HUES64 (cell line): ENCODE measurements around the gene IL1RAPL1.

Experiments used
- H3K27ac ChIP-seq: 2 replicates; pipeline ENCODE4 v1.7.0; 2013; ENCODE audit warnings: low read depth, low read length, inconsistent platforms
- H3K27me3 ChIP-seq: 2 replicates; pipeline ENCODE4 v1.6.1; 2013; ENCODE audit warnings: mild to moderate bottlenecking, low read length; ENCODE audit not compliant: insufficient read depth
- H3K36me3 ChIP-seq: 2 replicates; pipeline ENCODE4 v1.6.1; 2013; ENCODE audit warnings: mild to moderate bottlenecking, low read length; ENCODE audit not compliant: insufficient read depth
- H3K4me1 ChIP-seq: 2 replicates; pipeline ENCODE4 v1.6.1; 2013; ENCODE audit warnings: mild to moderate bottlenecking, low read length, moderate library complexity; ENCODE audit not compliant: insufficient read depth
- H3K4me3 ChIP-seq: 2 replicates; pipeline ENCODE4 v1.5.1; 2013; ENCODE audit warnings: mild to moderate bottlenecking, low read length, moderate library complexity
- H3K9ac ChIP-seq: 2 replicates; pipeline ENCODE4 v1.6.1; 2013; ENCODE audit warnings: mild to moderate bottlenecking, low read depth, low read length
- H3K9me3 ChIP-seq: 2 replicates; pipeline ENCODE4 v1.6.1; 2013; ENCODE audit warnings: low read depth, low read length; ENCODE audit not compliant: insufficient read depth
- WGBS: fragments of 150-250, 120-280 bp; methylation state at CpG from one replicate; pipeline ENCODE4 v1.1.7; 2013; ENCODE audit warnings: missing lambda C conversion rate; 5-methylcytosine and 5-hydroxymethylcytosine counted together

IL1RAPL1 gene

DNA sequence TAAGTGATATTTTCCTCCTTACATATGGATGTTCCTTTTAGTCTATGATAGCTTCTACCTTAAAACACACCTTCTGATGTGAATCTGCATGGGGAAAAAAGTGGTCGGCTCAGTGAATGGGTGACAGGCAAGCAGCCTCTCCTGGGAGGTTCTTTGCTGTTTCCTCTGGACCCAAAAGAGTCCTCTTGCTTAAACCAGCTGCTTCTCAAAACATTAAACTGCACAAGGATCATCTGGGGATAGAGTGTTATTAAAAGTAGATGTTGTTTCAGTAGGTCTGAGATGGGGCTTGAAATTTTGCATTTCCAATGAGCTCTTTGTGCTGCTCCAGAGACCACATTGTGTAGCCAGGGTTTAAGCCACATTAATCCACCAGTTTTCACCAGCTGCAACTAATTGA is 452.9 kb downstream of the IL1RAPL1 start:
- H3K27me3 ChIP-seq: no peaks in the 10 kb centered on the region
- no peak overlapping the region for H3K9ac ChIP-seq
- no peak overlapping the region for H3K27ac ChIP-seq
- no CpG with 5 or more reads among the region's 1 CpG for WGBS
- H3K36me3 ChIP-seq: no peaks in the 10 kb centered on the region
- no peaks in the 10 kb centered on the region for H3K9me3 ChIP-seq
- no peak overlapping the region for H3K4me3 ChIP-seq
- no peaks in the 10 kb centered on the region for H3K4me1 ChIP-seq

DNA sequence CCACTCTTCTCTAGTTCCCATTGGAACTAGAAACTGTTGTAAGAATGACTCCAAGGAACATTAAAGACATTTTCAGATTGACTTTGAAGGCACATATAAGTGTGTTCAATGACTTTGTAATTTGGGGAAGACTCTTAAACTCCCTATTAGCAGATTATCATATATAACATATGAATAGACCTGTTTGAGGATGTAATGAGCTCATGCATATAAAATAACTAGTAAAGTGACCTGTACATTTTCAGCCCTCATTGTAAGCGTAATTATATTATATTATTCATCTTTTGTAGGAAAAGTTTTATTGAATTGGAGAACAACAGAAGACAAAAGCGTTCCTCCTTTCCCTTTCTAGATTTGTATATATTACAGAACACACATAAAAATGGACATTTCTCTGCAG is 455.1 kb downstream of the IL1RAPL1 start:
- no peak overlapping the region for H3K27ac ChIP-seq

DNA sequence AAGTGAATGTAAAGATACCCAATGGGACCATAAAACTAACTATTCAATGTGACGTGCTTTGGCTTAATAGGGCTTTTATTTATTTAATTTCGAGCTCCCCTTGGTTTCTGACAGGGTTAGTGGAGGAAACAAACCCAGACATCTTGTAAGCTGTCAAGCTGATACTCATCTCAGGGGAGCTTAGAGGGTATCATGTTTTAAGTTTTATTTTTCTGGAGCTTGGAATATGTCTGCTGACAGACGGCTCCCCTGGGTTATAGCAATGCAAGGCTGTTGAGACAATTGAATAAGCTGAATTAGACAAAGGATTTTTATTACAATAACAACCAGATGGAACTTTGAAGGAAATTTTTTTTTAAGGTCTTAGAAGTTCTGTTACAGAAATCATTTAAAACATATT is 456.5 kb downstream of the IL1RAPL1 start:
- Histone ChIP-seq H3K9ac (no peak overlapping the region), H3K9me3 (no peaks in the 10 kb centered on the region), H3K4me3 (no peak overlapping the region), H3K4me1 (no peaks in the 10 kb centered on the region), H3K27me3 (no peaks in the 10 kb centered on the region), H3K27ac (no peak overlapping the region), H3K36me3 (no peaks in the 10 kb centered on the region)
- WGBS: 91% methylated on average over 3 of the region's 3 CpGs

More for the DNA sequence above, 455.1 kb downstream of the IL1RAPL1 start:
- H3K9me3 ChIP-seq: no peaks in the 10 kb centered on the region
- no CpG with 5 or more reads among the region's 2 CpGs for WGBS
- H3K36me3 ChIP-seq: no peaks in the 10 kb centered on the region
- H3K9ac ChIP-seq: no peak overlapping the region
- no peak overlapping the region for H3K4me3 ChIP-seq
- H3K4me1 ChIP-seq: no peaks in the 10 kb centered on the region
- H3K27me3 ChIP-seq: no peaks in the 10 kb centered on the region

DNA sequence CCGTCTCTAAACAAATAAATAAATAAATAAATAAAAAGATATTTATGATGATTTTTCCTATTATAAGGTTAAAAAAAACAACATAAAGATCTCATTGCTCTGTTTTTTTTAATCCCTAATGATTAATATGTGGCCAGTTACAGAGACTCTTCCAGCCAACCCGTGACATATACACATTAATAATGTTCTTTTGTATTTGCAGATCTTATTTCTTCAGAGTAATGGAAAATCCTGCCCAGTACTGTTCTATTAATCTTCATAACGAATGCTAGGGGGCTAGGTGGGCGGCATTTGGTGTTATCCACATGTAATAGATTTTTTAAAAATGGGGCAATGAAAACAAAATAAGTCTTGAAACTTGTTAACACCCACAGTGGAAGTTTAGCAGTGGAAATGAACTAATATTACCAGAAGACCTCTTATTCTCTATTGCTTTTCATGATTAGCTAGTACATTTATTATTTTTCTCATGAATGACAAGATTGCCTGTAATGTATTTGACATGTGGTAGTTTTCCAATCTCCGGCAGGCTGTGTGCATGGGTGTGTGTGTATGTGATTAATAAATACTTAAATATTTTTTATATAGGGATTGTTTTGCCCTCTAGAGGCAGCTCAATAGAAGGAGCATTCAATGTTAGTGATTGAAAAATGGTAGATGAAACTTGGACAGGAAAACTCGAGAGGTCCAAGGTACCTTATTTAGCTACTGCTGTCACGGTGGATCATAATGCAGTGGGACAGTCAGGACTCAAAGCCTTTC is 457.4 kb downstream of the IL1RAPL1 start:
- no peaks in the 10 kb centered on the region for H3K36me3 ChIP-seq
- H3K9me3 ChIP-seq: no peaks in the 10 kb centered on the region
- WGBS: 98% methylated on average over 5 of the region's 7 CpGs
- H3K9ac ChIP-seq: no peak overlapping the region
- no peaks in the 10 kb centered on the region for H3K27me3 ChIP-seq
- no peaks in the 10 kb centered on the region for H3K4me1 ChIP-seq
- H3K27ac ChIP-seq: no peak overlapping the region
- no peak overlapping the region for H3K4me3 ChIP-seq

DNA sequence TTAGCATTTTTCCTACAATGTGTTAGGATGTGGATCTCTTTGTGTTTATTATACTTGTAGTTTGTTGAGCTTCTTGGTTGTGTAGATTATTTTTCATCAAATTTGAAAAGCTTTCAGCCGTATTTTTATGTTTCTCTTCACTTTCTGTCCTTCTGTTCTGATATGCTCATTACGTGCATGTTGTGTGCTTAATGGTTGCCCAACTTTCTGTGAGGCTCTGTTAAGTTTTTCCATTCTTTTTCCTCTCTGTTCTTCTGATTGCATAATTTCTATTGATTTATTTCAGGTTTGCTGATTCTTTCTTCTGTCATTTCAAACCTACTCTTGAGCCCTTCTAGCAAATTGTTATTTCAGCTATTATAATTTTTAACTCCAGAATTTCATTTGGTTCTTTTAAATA is 478.2 kb downstream of the IL1RAPL1 start:
- Histone ChIP-seq H3K4me3 (no peak overlapping the region), H3K27ac (no peak overlapping the region), H3K4me1 (peaks cover 20% of the 10 kb centered on the region), H3K36me3 (no peaks in the 10 kb centered on the region), H3K27me3 (no peaks in the 10 kb centered on the region), H3K9me3 (no peaks in the 10 kb centered on the region), H3K9ac (no peak overlapping the region)
- no CpG with 5 or more reads among the region's 2 CpGs for WGBS

DNA sequence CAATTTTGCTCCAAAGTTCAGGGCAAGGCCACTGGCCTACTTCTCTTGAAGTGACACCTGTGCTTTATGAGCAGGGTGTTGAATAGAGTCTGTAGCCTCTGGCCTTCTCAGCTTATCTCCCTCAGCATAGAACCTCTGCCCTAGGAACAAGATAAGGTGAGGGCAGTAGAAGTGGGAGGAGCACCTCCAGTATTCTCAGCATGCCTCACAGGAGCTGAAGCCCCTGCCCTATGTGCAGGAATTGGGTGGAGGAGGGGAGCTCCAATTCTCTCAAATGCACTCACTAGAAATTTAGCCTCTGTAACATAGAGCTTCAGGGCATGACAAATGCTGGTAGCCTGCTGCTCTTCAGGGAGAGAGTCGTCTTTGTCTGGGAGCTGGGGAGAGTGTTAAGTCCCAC is 479.3 kb downstream of the IL1RAPL1 start:
- no peaks in the 10 kb centered on the region for H3K9me3 ChIP-seq
- no peak overlapping the region for H3K9ac ChIP-seq
- H3K36me3 ChIP-seq: no peaks in the 10 kb centered on the region
- H3K4me3 ChIP-seq: no peak overlapping the region
- no peaks in the 10 kb centered on the region for H3K27me3 ChIP-seq
- no peak overlapping the region for H3K27ac ChIP-seq
- H3K4me1 ChIP-seq: peaks cover 20% of the 10 kb centered on the region
- WGBS: 16% methylated on average over 1 of the region's 1 CpG

DNA sequence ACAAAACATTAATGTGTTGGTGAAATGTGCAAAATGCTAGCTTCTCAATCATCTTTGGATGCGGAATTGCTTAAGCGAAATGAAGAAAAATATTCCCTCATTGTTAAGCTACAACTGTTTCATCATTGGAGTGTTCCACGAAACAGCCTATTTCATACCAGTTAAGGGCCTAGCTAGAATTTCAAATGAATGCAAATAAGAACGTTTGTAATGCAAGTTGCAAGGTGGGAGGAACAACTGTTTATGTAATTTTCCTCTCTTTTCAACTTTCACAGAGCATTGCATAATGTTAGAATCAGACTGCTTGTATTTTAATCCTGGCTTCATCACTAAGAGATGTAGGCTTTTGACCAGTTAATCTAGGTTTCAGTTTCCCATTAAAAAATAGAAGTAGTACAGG is 480.1 kb downstream of the IL1RAPL1 start:
- Histone ChIP-seq H3K27me3 (no peaks in the 10 kb centered on the region), H3K9me3 (no peaks in the 10 kb centered on the region), H3K27ac (no peak overlapping the region), H3K4me1 (peaks cover 22% of the 10 kb centered on the region), H3K9ac (no peak overlapping the region), H3K4me3 (no peak overlapping the region), H3K36me3 (no peaks in the 10 kb centered on the region)
- WGBS: 86% methylated on average over 2 of the region's 4 CpGs

DNA sequence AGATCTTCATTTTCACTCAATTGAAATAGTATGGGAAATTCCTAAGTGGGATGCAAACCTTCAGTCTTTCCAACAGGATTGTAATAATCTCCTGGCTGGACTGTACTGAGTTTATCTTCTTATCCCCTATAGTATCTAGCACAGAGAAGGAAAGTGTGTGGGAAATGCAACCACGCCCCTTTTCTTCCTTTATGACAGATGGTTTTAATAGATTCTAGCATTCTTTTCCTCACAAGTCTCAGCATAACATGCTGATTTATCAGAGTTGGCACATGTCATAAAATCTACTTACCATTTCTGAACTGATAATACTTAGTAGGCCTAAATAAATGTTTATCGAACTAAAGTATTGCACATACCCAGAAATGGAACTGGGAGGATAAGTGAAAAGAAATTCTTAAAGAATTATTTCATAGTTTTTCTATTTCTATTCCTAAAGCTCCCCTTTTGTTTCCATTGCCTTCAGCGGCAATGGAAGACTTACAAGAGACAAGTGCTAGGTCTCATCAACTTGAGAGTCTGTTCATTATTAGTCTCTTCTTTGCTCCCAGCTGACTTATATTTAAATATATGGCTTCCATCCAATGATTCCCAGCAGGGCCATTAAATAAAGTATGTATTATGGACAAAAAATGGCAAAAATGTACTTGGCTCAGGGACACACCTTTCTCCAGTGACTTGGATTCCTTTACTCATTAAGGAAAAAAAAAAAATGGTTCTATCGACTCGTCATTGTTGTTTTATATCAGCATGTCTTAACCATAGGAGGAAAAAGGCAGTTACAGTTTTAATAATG is 484.5 kb downstream of the IL1RAPL1 start:
- Histone ChIP-seq H3K9ac (no peak overlapping the region), H3K27me3 (no peaks in the 10 kb centered on the region), H3K9me3 (no peaks in the 10 kb centered on the region), H3K4me1 (peaks cover 14% of the 10 kb centered on the region), H3K36me3 (no peaks in the 10 kb centered on the region), H3K4me3 (no peak overlapping the region), H3K27ac (no peak overlapping the region)
- 100% methylated on average over 1 of the region's 5 CpGs for WGBS

DNA sequence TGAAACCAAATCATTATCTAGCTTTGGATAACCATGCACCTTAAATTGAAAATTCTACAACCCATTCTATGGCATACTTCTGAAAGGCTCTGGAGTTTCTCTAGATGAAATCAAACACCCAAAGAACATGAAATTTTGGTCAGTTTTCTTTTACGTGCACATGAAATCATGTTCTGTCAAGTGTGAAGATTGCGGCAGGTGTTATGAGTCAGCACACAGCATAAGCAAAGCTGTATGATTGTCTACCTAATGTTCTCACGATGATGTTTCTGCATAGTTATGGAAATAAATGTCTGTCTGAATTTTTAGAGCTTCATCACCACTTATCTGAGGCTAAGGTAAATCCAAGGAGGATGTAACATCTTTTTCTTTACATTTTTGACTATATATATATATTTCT is 495.3 kb downstream of the IL1RAPL1 start:
- H3K9ac ChIP-seq: no peak overlapping the region
- WGBS: 94% methylated on average over 3 of the region's 3 CpGs
- no peaks in the 10 kb centered on the region for H3K36me3 ChIP-seq
- H3K4me1 ChIP-seq: no peaks in the 10 kb centered on the region
- H3K27me3 ChIP-seq: no peaks in the 10 kb centered on the region
- no peak overlapping the region for H3K4me3 ChIP-seq
- H3K9me3 ChIP-seq: no peaks in the 10 kb centered on the region
- H3K27ac ChIP-seq: no peak overlapping the region

DNA sequence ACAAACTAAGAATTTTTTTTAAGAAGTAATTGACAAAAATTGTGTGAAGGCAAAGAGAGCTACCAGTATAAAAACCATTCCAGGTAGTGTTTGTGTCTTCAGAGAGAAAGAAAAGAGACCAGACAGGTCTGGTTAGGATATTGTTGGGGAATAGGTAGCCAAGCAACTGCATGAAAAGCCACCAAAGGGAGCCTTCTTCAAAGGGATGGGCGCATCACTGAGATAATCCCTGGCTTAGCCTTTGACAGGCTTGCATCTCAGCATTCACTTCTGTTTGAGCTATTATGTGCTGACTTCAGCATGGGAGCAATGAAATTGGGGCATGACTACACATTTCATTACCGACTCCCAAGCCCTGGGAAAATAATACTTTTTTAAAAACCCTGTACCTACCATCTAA is 496.6 kb downstream of the IL1RAPL1 start:
- H3K4me3 ChIP-seq: no peak overlapping the region
- WGBS: 91% methylated on average over 2 of the region's 2 CpGs
- no peaks in the 10 kb centered on the region for H3K4me1 ChIP-seq
- H3K9me3 ChIP-seq: no peaks in the 10 kb centered on the region
- no peaks in the 10 kb centered on the region for H3K36me3 ChIP-seq
- no peaks in the 10 kb centered on the region for H3K27me3 ChIP-seq
- H3K9ac ChIP-seq: no peak overlapping the region
- H3K27ac ChIP-seq: no peak overlapping the region

DNA sequence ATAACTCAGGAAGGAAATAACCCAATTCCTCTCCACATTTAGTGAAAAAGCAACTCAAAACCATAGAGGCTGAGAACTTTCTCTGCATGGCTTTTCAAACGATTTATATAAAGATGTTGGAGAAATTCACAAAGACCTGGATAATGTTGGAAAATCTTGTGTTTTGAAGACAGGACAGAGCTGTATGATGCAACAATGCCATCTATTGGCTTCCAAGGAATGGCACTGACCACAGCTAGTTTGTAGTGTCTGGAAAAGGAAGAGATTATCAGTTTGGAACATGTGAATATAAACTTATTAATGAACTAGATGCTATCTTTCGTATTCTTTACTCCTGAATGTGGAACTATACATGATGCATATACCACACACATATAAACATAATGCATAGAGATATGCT is 503.6 kb downstream of the IL1RAPL1 start:
- Histone ChIP-seq H3K9me3 (no peaks in the 10 kb centered on the region), H3K4me3 (no peak overlapping the region), H3K27ac (no peak overlapping the region), H3K4me1 (no peaks in the 10 kb centered on the region), H3K9ac (no peak overlapping the region), H3K36me3 (no peaks in the 10 kb centered on the region), H3K27me3 (no peaks in the 10 kb centered on the region)
- WGBS: 44% methylated on average over 1 of the region's 2 CpGs
